T-helper 1 cell treated with Interleukin-12 subunit alpha and Interleukin-12 subunit beta and Interleukin-4 antibody, amounts not matched to agents 30 μg/mL and 1 μg/mL, for 36 hours (primary cell): ENCODE measurements around the gene ULK4.

Experiments
- H3K27ac Mint-ChIP-seq: one replicate; pipeline ENCODE4 v1.8.0; 2021; ENCODE audit warnings: mild to moderate bottlenecking, mixed read lengths
- H3K27me3 Mint-ChIP-seq: one replicate; pipeline ENCODE4 v1.8.0; 2021; ENCODE audit warnings: low read depth, mixed read lengths
- H3K36me3 Mint-ChIP-seq: one replicate; pipeline ENCODE4 v1.8.0; 2021; ENCODE audit warnings: low read depth, mixed read lengths
- H3K4me1 Mint-ChIP-seq: one replicate; pipeline ENCODE4 v1.8.0; 2021; ENCODE audit warnings: low read depth, mixed read lengths
- H3K4me3 Mint-ChIP-seq: one replicate; pipeline ENCODE4 v1.8.0; 2021; ENCODE audit warnings: mild to moderate bottlenecking, moderate library complexity, mixed read lengths
- H3K9me3 Mint-ChIP-seq: one replicate; pipeline ENCODE4 v1.8.0; 2021; ENCODE audit warnings: mixed read lengths

Gene ULK4

GRCh38 chr3:41200669-41201021 is 761.3 kb downstream of the ULK4 start:
- Mint-ChIP-seq H3K27ac (peak overlapping the region; percentile 89), H3K9me3 (no peaks in the 10 kb centered on the region), H3K4me1 (peaks cover 37% of the 10 kb centered on the region), H3K36me3 (peaks cover 11% of the 10 kb centered on the region), H3K27me3 (peaks cover 10% of the 10 kb centered on the region), H3K4me3 (peak overlapping the region; percentile 96)

GRCh38 chr3:41199866-41200668 is 761.8 kb downstream of the ULK4 start:
- H3K4me1 Mint-ChIP-seq: peaks cover 37% of the 10 kb centered on the region
- H3K9me3 Mint-ChIP-seq: no peaks in the 10 kb centered on the region
- peak overlapping the region; percentile 89 for H3K27ac Mint-ChIP-seq
- H3K4me3 Mint-ChIP-seq: peak overlapping the region; percentile 96
- H3K27me3 Mint-ChIP-seq: peaks cover 15% of the 10 kb centered on the region
- peaks cover 11% of the 10 kb centered on the region for H3K36me3 Mint-ChIP-seq

- Mint-ChIP-seq H3K4me1 (peaks cover 35% of the 10 kb centered on the region), H3K9me3 (no peaks in the 10 kb centered on the region), H3K27ac (peak within 1 kb of the TSS; percentile 97), H3K36me3 (peaks cover 9% of the 10 kb centered on the region), H3K4me3 (peak within 1 kb of the TSS; percentile 96), H3K27me3 (peaks cover 24% of the 10 kb centered on the region)
These were observed 762.7 kb downstream of the ULK4 start, which contains the start of gene CTNNB1 for GRCh38 chr3:41198950-41199865. Gene CTNNB1, plus strand, starts transcription at chr3:41199505. Its CDS starts 24,564 bp downstream, at chr3:41224069.

- Mint-ChIP-seq H3K4me1 (peaks cover 31% of the 10 kb centered on the region), H3K27ac (peak overlapping the region; percentile 80), H3K27me3 (peaks cover 26% of the 10 kb centered on the region), H3K36me3 (peaks cover 9% of the 10 kb centered on the region), H3K9me3 (no peaks in the 10 kb centered on the region), H3K4me3 (peak overlapping the region; percentile 86)
These were observed 763.4 kb downstream of the ULK4 start for GRCh38 chr3:41198526-41198925.

GRCh38 chr3:41198046-41198445 is 763.9 kb downstream of the ULK4 start:
- H3K4me1 Mint-ChIP-seq: peaks cover 29% of the 10 kb centered on the region
- no peaks in the 10 kb centered on the region for H3K9me3 Mint-ChIP-seq
- no peak overlapping the region for H3K4me3 Mint-ChIP-seq
- no peak overlapping the region for H3K27ac Mint-ChIP-seq
- peaks cover 9% of the 10 kb centered on the region for H3K36me3 Mint-ChIP-seq
- peaks cover 28% of the 10 kb centered on the region for H3K27me3 Mint-ChIP-seq
